ENCODE results near the gene VPS37C. TPM values are rescaled to one million over a fixed set of nuclear protein-coding genes. Genes with fewer than 3 reads are reported as not detected.
"Not testable (repeated sequence)": the region's sequence is repeated elsewhere in the genome, so short reads cannot be mapped to it uniquely, and the experiment has no call there.

Gene VPS37C
- 22.1 and 25.5 TPM in 2 replicates for total RNA-seq (2014; rRNA removed; shearing (Covaris generic))

DNA sequence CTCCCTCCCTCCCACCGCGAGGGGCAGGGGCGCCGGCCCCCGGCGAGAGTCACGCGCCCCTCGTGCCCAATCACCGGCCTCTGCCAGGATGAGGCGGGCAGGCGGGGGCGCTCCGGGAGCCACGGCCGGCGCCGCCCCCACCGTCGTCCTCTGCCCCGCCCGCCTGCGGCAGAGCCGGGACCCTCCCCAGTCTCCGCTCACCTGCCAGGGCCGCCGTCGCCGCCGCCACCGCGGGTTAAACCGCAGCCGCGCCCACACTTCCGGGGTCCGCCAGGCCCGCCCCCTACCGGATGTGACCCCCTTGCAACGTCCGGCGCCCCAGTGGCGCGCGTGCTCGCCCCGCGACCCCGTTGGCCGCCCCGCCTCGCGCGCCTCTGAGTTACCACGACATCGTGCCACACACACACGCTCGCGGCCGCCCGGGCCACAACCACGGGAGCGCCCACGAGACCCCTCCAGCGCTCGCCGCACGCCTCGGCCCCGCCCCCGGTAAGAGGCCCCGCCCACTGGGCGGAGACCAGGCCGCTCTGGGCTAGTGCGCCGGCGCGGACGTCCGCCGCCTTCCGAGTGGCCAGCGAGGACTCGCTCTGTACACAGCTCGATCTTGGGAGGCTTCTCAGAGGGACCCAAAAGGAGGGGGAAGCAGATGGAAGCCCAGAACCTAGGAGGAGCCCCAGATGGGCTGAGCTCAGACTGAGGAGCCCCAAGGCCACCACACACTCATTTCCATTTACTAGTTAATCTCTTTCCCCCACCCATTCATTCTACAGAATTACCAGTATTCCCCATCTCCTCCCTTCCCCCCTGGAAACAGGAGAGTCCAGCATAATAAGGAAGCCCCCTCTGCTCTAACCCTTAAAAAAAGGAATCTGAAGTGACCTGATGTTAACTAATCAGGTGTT, at the start of gene VPS37C:
VPS37C (minus strand) TSS at position 237 of the 902 bp plus-strand sequence. CDS start 22,597 bp downstream, outside the sequence.
- Histone ChIP-seq H3K4me3 (ENCODE audit: insufficient read depth, low read depth, low read length) (peak within 1 kb of the TSS; percentile 74), H3K27me3 (ENCODE audit: control insufficient read depth, insufficient read depth, low read length) (no peaks in the 10 kb centered on the region), H3K36me3 (replicated peaks; ENCODE audit: control insufficient read depth, insufficient read depth, low read length) (no peaks in the 10 kb centered on the region)
- peak; percentile 99 for DNase-seq

DNA sequence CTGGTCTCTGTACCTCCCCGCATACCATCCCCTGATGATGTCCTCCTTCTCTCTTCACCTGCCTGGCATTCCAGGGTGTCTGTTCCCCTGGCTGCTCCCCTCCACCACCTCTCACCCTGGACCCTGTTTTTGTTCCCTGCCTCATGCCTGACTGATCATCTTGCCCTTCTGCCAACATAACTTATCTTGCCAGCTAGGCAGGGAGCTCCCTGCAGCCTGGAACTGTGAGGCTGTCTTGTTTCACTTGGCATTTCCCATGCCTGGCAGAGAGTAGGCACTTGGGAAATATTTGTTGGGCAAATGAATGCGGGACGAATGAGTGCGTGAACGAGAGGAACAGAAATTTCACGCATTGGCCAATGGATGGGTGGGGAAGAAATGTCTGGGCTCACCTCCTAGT, 49.4 kb upstream of the VPS37C start:
- H3K36me3 ChIP-seq (replicated peaks; ENCODE audit: control insufficient read depth, insufficient read depth, low read length); DNase-seq; H3K4me3 ChIP-seq (ENCODE audit: insufficient read depth, low read depth, low read length); H3K27me3 ChIP-seq (ENCODE audit: control insufficient read depth, insufficient read depth, low read length): not testable (repeated sequence)

DNA sequence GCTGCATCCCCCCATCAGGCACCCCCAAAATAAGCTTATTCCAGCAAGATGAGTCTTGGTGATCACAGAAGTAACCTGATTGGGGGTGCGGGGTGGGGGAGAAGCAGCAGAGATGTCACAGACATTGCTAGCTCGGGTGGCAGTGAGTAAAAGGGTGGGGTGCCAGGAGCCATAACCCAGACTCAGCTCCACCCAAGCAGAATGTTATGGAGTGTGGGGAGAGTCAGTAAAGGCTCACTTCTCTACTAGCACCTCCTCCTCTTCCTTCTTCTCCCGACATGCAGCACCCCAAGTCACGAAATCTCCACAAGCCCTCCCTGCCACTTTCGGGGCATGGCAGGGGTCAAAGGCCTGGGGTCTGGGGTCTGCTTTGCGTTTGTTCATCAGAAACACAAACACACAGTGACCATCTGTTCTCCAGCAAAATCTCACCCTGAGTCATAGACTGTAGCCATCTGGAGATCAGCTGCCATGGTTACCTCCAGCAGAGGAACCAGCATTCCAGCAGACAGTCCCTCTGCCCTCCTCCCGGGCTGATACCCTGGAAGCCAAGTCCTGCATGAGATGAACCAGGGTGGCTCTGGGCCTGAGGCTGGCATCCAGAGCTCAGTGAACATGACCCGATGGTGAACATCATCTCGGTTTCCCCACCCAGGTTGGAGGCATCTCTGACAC, 46.5 kb upstream of the VPS37C start:
- H3K36me3 ChIP-seq (replicated peaks; ENCODE audit: control insufficient read depth, insufficient read depth, low read length); DNase-seq; H3K4me3 ChIP-seq (ENCODE audit: insufficient read depth, low read depth, low read length); H3K27me3 ChIP-seq (ENCODE audit: control insufficient read depth, insufficient read depth, low read length): not testable (repeated sequence)

DNA sequence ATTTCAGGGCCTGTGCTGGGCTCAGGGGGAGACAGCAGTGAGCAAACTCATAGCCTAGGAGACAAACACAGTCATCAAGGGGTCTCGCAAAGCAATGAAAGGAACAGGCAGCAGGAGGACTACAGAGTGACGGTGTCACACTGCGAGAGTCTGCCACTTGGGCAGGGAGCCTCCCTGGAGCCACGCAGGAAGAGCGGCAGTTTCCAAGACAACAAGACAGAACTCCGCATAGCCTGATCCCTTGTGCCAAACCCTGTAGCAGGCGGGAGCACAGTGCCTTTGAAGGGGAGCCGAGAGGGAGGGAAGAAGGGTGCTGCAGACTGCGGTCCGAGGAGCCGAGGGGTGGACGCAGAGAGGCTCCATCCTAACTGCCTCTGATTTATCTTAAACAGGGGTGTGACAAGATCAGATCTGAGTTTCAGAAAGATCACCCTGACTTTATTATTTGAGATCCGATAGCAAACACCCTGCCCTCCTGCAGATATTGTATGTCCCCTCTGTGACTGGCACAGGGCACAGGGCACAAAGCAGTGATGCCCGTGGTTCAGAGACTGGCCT, 43.4 kb upstream of the VPS37C start:
- not testable (repeated sequence) for DNase-seq; H3K4me3 ChIP-seq (ENCODE audit: insufficient read depth, low read depth, low read length); H3K36me3 ChIP-seq (replicated peaks; ENCODE audit: control insufficient read depth, insufficient read depth, low read length); H3K27me3 ChIP-seq (ENCODE audit: control insufficient read depth, insufficient read depth, low read length)

DNA sequence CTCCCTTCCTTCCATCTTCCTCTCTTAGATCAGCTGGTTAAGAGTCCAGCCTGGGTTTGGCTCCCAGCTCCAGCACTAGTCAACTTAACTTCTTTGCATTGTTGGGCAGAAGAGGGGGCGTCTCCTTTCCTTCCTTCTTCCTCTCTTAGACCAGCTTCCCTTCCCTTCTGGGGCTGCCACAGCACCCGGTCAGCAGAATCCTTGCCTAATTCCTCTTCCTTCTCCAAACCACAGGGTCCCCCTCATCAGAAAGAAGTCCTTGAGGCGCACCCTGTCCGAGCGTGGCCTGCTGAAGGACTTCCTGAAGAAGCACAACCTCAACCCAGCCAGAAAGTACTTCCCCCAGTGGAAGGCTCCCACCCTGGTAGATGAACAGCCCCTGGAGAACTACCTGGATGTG, 42.6 kb upstream of the VPS37C start:
- not testable (repeated sequence) for DNase-seq; H3K4me3 ChIP-seq (ENCODE audit: insufficient read depth, low read depth, low read length); H3K36me3 ChIP-seq (replicated peaks; ENCODE audit: control insufficient read depth, insufficient read depth, low read length); H3K27me3 ChIP-seq (ENCODE audit: control insufficient read depth, insufficient read depth, low read length)

DNA sequence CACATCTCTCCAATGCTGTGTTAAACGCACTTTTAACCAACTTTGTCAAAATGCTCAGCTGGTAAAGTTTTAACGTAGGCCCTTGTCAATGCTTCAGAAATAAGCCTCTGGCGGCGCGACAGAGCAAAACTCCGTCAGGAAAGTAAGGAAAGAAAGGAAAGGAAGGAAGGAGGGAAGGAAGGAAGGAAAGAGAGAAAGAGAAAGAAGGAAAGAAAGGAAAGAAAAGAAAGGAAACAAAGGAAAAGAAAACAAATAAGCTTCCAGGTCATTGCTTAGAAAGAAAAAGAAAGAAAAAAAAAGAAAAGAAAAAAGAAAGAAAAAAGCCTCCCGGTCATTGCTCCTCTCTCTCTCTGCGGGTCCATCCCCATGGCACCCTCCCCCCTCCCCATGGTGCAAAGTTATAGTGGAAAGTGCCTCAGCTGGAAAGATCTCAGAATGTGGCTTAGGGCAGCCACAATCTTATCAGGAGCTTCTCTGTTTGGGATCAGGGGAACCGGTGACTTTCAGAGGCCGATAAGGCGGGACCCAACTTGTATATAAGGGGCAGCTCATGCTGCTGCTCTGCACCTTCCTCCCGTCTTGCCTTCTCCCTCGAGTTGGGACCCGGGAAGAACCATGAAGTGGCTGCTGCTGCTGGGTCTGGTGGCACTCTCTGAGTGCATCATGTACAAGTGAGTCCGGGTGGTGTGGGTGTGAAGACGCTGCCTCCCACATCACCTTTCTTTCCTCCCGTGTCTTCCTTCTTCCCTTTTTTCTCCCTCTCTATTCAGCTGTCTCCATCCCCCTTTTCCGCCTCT, 41.9 kb upstream of the VPS37C start, which contains the start of gene PGA3:
PGA3 (plus strand) TSS at position 566 of the 797 bp plus-strand sequence; CDS start at position 616, 50 bp downstream.
- H3K36me3 ChIP-seq (replicated peaks; ENCODE audit: control insufficient read depth, insufficient read depth, low read length); H3K27me3 ChIP-seq (ENCODE audit: control insufficient read depth, insufficient read depth, low read length); H3K4me3 ChIP-seq (ENCODE audit: insufficient read depth, low read depth, low read length): not testable (repeated sequence)
- peak; percentile 41 for DNase-seq

DNA sequence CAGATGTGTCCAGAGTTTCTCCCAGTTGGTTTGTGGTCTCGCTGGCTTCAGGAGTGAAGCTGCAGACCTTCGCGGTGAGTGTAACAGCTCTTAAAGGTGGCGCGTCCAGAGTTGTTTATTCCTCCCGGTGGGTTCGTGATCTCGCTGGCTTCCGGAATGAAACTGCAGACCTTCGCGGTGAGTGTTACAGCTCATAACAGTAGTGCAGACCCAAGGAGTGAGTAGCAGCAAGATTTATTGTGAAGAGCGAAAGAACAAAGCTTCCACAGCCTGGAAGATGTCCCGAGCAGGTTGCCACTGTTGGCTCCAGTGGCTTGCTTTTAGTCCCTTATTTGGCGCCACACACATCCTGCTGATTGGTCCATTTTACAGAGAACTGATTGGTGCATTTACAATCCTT, 40.2 kb upstream of the VPS37C start:
- H3K27me3 ChIP-seq (ENCODE audit: control insufficient read depth, insufficient read depth, low read length): no peaks in the 10 kb centered on the region
- DNase-seq: no peak
- H3K36me3 ChIP-seq (replicated peaks; ENCODE audit: control insufficient read depth, insufficient read depth, low read length): no peaks in the 10 kb centered on the region
- no peak overlapping the region for H3K4me3 ChIP-seq (ENCODE audit: insufficient read depth, low read depth, low read length)

DNA sequence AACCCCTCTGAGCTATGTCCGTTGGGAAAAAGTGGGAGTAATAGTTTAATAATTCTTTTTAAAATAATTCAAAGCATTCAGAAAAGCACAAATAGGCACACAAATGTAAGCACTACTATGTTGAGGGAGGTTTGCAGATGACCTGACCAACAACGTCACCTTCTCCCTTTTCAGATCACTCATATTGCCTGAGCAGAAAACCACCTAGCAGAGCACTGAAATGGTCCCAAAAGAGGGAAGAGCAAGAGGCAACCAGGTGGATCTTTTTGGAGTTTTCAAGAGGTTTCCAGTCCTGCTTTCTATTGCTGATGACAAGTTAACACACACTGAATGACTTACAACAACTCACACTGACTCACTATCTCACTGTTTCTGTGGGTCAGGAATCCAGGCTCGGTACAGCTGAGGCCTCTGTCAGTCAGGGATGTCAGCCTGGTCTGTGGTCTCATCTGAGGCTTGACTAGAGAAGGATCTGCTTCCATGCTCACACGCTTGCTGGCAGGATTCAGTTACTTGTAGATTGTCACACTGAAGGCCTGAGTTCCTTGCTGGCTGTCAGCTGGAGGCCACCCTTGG, 37.8 kb upstream of the VPS37C start:
- no peak overlapping the region for H3K4me3 ChIP-seq (ENCODE audit: insufficient read depth, low read depth, low read length)
- no peaks in the 10 kb centered on the region for H3K36me3 ChIP-seq (replicated peaks; ENCODE audit: control insufficient read depth, insufficient read depth, low read length)
- H3K27me3 ChIP-seq (ENCODE audit: control insufficient read depth, insufficient read depth, low read length): no peaks in the 10 kb centered on the region
- DNase-seq: no peak

DNA sequence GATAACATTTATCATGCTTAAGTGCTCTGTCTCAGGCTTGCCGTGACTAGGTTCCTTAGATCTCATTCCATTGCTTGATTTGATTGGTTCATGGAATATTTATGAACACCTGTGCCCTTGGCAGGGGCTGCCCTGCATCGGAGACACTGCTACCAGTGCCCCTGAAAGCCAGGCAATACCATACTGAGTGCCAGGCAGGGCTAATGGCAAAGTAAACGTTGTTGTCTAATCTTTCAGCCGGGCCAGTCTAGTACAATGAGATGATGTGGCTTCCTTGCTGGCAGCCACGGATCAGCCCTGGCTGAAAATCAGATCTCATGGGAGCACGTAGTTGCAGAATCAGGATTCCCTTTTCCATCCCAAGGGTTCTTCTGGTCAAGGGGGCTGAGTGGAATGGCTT, 37.1 kb upstream of the VPS37C start:
- no peak for DNase-seq
- no peaks in the 10 kb centered on the region for H3K36me3 ChIP-seq (replicated peaks; ENCODE audit: control insufficient read depth, insufficient read depth, low read length)
- H3K27me3 ChIP-seq (ENCODE audit: control insufficient read depth, insufficient read depth, low read length): no peaks in the 10 kb centered on the region
- no peak overlapping the region for H3K4me3 ChIP-seq (ENCODE audit: insufficient read depth, low read depth, low read length)

DNA sequence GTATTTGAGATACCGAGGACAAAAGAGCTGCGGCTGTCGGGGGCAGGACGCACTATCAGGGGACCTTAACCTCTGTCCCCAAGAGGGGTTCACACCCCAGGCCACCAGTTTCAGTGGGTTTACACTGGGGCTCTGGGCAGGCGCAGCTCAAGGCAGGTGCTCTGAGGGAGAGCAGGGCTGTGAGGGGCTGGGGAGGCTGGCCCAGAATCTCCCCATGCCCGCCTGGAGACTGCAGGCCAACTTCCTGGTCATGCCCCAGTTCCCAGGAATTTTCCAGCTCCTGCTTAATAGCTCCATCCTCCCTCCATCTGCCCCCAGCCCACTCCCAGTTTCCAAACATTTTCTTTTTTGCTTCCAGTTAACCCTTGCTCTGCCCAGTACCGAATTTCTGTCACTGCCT, 34.5 kb upstream of the VPS37C start:
- no peaks in the 10 kb centered on the region for H3K36me3 ChIP-seq (replicated peaks; ENCODE audit: control insufficient read depth, insufficient read depth, low read length)
- DNase-seq: no peak
- H3K4me3 ChIP-seq (ENCODE audit: insufficient read depth, low read depth, low read length): no peak overlapping the region
- H3K27me3 ChIP-seq (ENCODE audit: control insufficient read depth, insufficient read depth, low read length): no peaks in the 10 kb centered on the region

DNA sequence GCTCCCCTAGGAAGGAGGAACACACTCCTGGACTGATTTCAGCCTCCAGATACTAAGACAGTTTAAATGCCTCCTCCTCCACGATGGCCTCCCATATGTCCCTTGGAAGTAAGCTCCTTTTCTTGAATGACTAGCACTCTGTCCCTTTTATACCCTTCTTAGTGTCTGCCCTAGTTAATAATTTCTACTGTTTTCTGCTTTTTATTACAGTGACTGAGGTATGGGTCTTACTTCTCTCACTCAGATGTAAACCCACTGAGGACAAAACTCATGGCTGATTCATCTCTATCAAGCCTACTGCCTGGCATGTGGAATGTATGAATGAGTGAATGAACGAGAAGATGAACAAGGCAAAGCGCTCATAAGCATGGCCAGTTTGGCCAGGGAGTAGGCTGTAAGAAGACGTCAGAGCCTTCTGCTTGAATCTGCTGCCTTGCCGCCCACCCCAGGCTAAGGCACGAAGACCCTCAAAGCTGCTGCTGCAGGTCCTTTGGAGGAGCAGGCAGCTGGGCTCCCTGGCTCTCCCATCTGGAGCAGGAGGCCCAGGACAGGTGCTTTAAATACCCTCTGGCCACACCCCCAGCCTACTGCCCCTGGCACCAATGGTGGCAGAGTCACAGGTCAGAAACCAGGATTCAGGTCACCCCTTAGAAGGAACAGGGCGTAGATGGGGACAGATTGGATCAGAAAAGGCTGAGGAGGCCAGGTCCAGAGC, 33.9 kb upstream of the VPS37C start:
- no peak overlapping the region for H3K4me3 ChIP-seq (ENCODE audit: insufficient read depth, low read depth, low read length)
- DNase-seq: no peak
- H3K27me3 ChIP-seq (ENCODE audit: control insufficient read depth, insufficient read depth, low read length): no peaks in the 10 kb centered on the region
- no peaks in the 10 kb centered on the region for H3K36me3 ChIP-seq (replicated peaks; ENCODE audit: control insufficient read depth, insufficient read depth, low read length)

DNA sequence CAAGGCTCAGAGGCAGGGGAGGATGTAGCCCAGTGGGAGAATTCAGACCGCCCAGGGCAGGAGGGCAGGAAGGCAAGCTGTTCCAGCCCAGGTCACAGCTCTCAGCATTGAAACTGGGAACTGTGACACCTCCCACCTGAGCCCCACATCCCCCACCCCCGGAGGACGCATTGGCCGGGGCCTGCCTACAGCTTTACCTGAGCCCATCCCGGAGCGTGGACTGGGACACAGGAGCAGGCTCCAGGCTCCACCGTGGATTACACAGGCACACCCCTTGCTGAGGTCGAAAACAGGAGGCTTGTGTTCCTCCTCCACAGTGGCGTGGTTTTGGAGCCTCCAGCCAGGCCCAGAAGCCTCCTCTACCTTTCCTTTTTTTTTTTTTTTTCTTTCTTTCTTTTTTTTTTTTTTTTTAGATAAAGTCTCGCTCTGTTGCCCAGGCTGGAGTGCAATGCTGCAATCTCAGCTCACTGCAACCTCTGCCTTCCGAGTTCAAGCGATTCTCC, 33.0 kb upstream of the VPS37C start:
- Histone ChIP-seq H3K27me3 (ENCODE audit: control insufficient read depth, insufficient read depth, low read length) (no peaks in the 10 kb centered on the region), H3K36me3 (replicated peaks; ENCODE audit: control insufficient read depth, insufficient read depth, low read length) (no peaks in the 10 kb centered on the region), H3K4me3 (ENCODE audit: insufficient read depth, low read depth, low read length) (no peak overlapping the region)
- DNase-seq: peak; percentile 56

DNA sequence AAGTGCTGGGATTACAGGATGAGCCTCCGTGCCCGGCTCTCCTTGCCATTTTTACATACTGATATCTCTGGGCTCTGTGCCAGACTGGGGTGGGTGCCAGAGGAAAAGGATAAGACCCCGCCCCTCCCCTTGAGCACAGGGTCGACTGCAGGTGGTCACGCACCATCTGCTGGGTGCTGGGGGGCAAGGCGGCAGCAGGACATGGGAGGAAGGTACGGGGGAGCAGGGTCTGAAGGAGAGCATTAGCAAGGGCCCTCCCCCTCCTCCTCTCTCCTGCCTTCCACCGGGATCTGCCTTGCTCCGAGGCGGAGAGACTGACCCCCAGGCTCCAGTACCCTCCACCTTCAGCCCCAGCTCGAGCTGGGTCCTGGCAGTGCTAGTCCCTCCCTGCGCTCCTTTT, 32.4 kb upstream of the VPS37C start:
- peak; percentile 64 for DNase-seq
- Histone ChIP-seq H3K4me3 (ENCODE audit: insufficient read depth, low read depth, low read length) (no peak overlapping the region), H3K27me3 (ENCODE audit: control insufficient read depth, insufficient read depth, low read length) (no peaks in the 10 kb centered on the region), H3K36me3 (replicated peaks; ENCODE audit: control insufficient read depth, insufficient read depth, low read length) (no peaks in the 10 kb centered on the region)

Measured in H7 (cell line).